WTC11 (cell line): ENCODE measurements around the gene G0S2. TPM values are rescaled to one million over a fixed set of nuclear protein-coding genes. Genes with fewer than 3 reads are reported as not detected.

ENCODE experiments used
- ATAC-seq: fragments of 200-7000 bp; cut with Tn5 transposase; 2 replicates; pipeline ENCODE4 v1.10.0; 2021; ENCODE audit warnings: mild to moderate bottlenecking, moderate library complexity
- CTCF ChIA-PET: fragments of 300-600 bp; sonication (Branson Sonifier 250); formaldehyde crosslinking; loops from one replicate; lab custom pipeline; 2021; ENCODE audit warnings: antibody characterized with exemption; lab: Charles Lee
- POLR2A ChIA-PET: fragments of 350-600 bp; sonication (Branson Sonifier 250); formaldehyde crosslinking; loops from one replicate; lab custom pipeline; 2021; ENCODE audit warnings: antibody characterized with exemption; lab: Charles Lee
- DNase-seq: peaks from one replicate; pipeline ENCODE4 v3.0.0; 2021; ENCODE audit warnings: low spot score
- H3K27ac Mint-ChIP-seq: 2 replicates; pipeline ENCODE4 v1.8.0; 2021; ENCODE audit warnings: mixed read lengths
- H3K27me3 Mint-ChIP-seq: 2 replicates; pipeline ENCODE4 v1.8.0; 2021; ENCODE audit warnings: low read depth, mild to moderate bottlenecking, moderate library complexity, mixed read lengths
- H3K36me3 Mint-ChIP-seq: 2 replicates; pipeline ENCODE4 v1.8.0; 2021; ENCODE audit warnings: mixed read lengths
- H3K4me1 Mint-ChIP-seq: 2 replicates; pipeline ENCODE4 v1.8.0; 2022; ENCODE audit warnings: mixed read lengths
- H3K4me3 Mint-ChIP-seq: 2 replicates; pipeline ENCODE4 v1.8.0; 2021; ENCODE audit warnings: mild to moderate bottlenecking, moderate library complexity, mixed read lengths
- H3K9me3 Mint-ChIP-seq: 2 replicates; pipeline ENCODE4 v1.8.0; 2021; ENCODE audit warnings: mixed read lengths
- EMX1 ChIP-seq: fragments of 250-450 bp; sonication (Bioruptor Pico); IDR thresholded peaks from 2 replicates; pipeline ENCODE4 v1.8.0; 2021; ENCODE audit warnings: mild to moderate bottlenecking
- FOXP1 ChIP-seq: sonication (generic); formaldehyde crosslinking; IDR thresholded peaks from 2 replicates; pipeline ENCODE4 v1.8.0; 2022; ENCODE audit warnings: missing genetic modification reagents, mild to moderate bottlenecking, moderate library complexity, borderline replicate concordance
- GABPB1 ChIP-seq: sonication (generic); formaldehyde crosslinking; IDR thresholded peaks from 2 replicates; pipeline ENCODE4 v1.8.1; 2023; ENCODE audit warnings: mild to moderate bottlenecking, missing genetic modification reagents
- JUN ChIP-seq: sonication (generic); formaldehyde crosslinking; IDR thresholded peaks from 2 replicates; pipeline ENCODE4 v1.8.0; 2023; ENCODE audit warnings: mild to moderate bottlenecking, missing genetic modification reagents
- MXD4 ChIP-seq: fragments of 250-450 bp; sonication (Bioruptor Pico); IDR thresholded peaks from 2 replicates; pipeline ENCODE4 v1.8.0; 2021; ENCODE audit warnings: mild to moderate bottlenecking, moderate library complexity, borderline replicate concordance
- MYBL2 ChIP-seq: sonication (generic); formaldehyde crosslinking; IDR thresholded peaks from 2 replicates; pipeline ENCODE4 v1.8.1; 2023; ENCODE audit warnings: mild to moderate bottlenecking, moderate library complexity, missing genetic modification reagents
- NFATC4 ChIP-seq: fragments of 250-450 bp; sonication (Bioruptor Pico); IDR thresholded peaks from 2 replicates; pipeline ENCODE4 v1.9.0; 2021; ENCODE audit warnings: mild to moderate bottlenecking
- NFYB ChIP-seq: sonication (generic); formaldehyde crosslinking; conservative IDR thresholded peaks from 2 replicates; pipeline ENCODE4 v1.8.0; 2022; ENCODE audit warnings: low read depth, missing genetic modification reagents
- PRDM15 ChIP-seq: sonication (generic); formaldehyde crosslinking; IDR thresholded peaks from 2 replicates; pipeline ENCODE4 v1.8.0; 2022; ENCODE audit warnings: missing genetic modification reagents
- SMAD4 ChIP-seq: sonication (generic); formaldehyde crosslinking; IDR thresholded peaks from 2 replicates; pipeline ENCODE4 v1.8.0; 2022; ENCODE audit warnings: mild to moderate bottlenecking, missing genetic modification reagents
- SOX15 ChIP-seq: fragments of 250-450 bp; sonication (Bioruptor Pico); IDR thresholded peaks from 2 replicates; pipeline ENCODE4 v1.9.0; 2021; ENCODE audit warnings: mild to moderate bottlenecking
- SP1 ChIP-seq: sonication (generic); formaldehyde crosslinking; conservative IDR thresholded peaks from 2 replicates; pipeline ENCODE4 v1.8.1; 2022; ENCODE audit warnings: missing genetic modification reagents
- STAT6 ChIP-seq: sonication (generic); formaldehyde crosslinking; conservative IDR thresholded peaks from 2 replicates; pipeline ENCODE4 v1.8.1; 2023; ENCODE audit warnings: mild to moderate bottlenecking, low read depth, missing genetic modification reagents, moderate library complexity
- ZNF121 ChIP-seq: sonication (generic); formaldehyde crosslinking; IDR thresholded peaks from 2 replicates; pipeline ENCODE4 v1.8.0; 2023; ENCODE audit warnings: missing genetic modification reagents
- ZNF138 ChIP-seq: sonication (generic); formaldehyde crosslinking; conservative IDR thresholded peaks from 2 replicates; pipeline ENCODE4 v1.8.1; 2022; ENCODE audit warnings: mild to moderate bottlenecking, moderate library complexity, missing genetic modification reagents
- ZNF219 ChIP-seq: sonication (generic); formaldehyde crosslinking; IDR thresholded peaks from 2 replicates; pipeline ENCODE4 v1.8.0; 2023; ENCODE audit warnings: missing genetic modification reagents, mild to moderate bottlenecking, borderline replicate concordance
- ZNF281 ChIP-seq: sonication (generic); formaldehyde crosslinking; IDR thresholded peaks from 2 replicates; pipeline ENCODE4 v1.8.0; 2023; ENCODE audit warnings: mild to moderate bottlenecking, missing genetic modification reagents
- ZNF396 ChIP-seq: fragments of 250-450 bp; sonication (Bioruptor Pico); IDR thresholded peaks from 2 replicates; pipeline ENCODE4 v1.8.0; 2021; ENCODE audit warnings: mild to moderate bottlenecking, moderate library complexity, borderline replicate concordance
- ZSCAN18 ChIP-seq: fragments of 250-450 bp; sonication (Bioruptor Pico); IDR thresholded peaks from 2 replicates; pipeline ENCODE4 v2.1.2; 2022; ENCODE audit warnings: mild to moderate bottlenecking, moderate library complexity
- total RNA-seq: library from RNA; stranded (reverse); gene quantifications from 3 replicates; pipeline ENCODE4 v1.2.3, GENCODE V29; 2021

G0S2 gene
- total RNA-seq, 1 experiment from 2014 or later = 0.81 TPM

GRCh38 chr1:209651138-209651587, 24.0 kb upstream of the G0S2 start:
- CTCF ChIA-PET = interaction anchor here (3.7 kb wide), 1 partner anchor 24 kb away, joined by 17 read pairs; no protein-coding TSS in a partner anchor
- H3K4me3 Mint-ChIP-seq = no peak overlapping the region
- no peaks in the 10 kb centered on the region for H3K9me3 Mint-ChIP-seq
- H3K27me3 Mint-ChIP-seq = peaks cover 2% of the 10 kb centered on the region; the same call in 1 of the 2 replicates
- no peak for DNase-seq
- ATAC-seq = no peak
- peak overlapping the region; percentile 71; the same call in 1 of the 2 replicates for H3K27ac Mint-ChIP-seq
- peaks cover 29% of the 10 kb centered on the region for H3K4me1 Mint-ChIP-seq
- TF ChIP-seq PRDM15 (CRISPR knock-in tag) (no peak), NFATC4 (CRISPR knock-in tag) (no peak), MYBL2 (CRISPR knock-in tag) (no peak), EMX1 (CRISPR knock-in tag) (no peak), ZSCAN18 (CRISPR knock-in tag) (no peak), ZNF396 (no peak), ZNF281 (CRISPR knock-in tag) (no peak), ZNF219 (CRISPR knock-in tag) (no peak), SP1 (CRISPR knock-in tag) (no peak), FOXP1 (CRISPR knock-in tag) (no peak), NFYB (CRISPR knock-in tag) (no peak), MXD4 (no peak), SOX15 (CRISPR knock-in tag) (no peak), ZNF121 (CRISPR knock-in tag) (no peak), ZNF138 (CRISPR knock-in tag) (no peak), GABPB1 (CRISPR knock-in tag) (no peak), SMAD4 (CRISPR knock-in tag) (no peak), JUN (CRISPR knock-in tag) (no peak), STAT6 (CRISPR knock-in tag) (no peak)
- TF ChIP-seq, all 79 proteins: peak for 0
- POLR2A ChIA-PET = interaction anchor here (0.6 kb wide), 1 partner anchor 17 kb away, joined by 5 read pairs; no protein-coding TSS in a partner anchor
- no peaks in the 10 kb centered on the region for H3K36me3 Mint-ChIP-seq
